IPS-18c (cell line): ENCODE measurements around the gene SLC12A7.

Experiments
- H3K4me3 ChIP-seq: 2 replicates; pipeline ENCODE4 v1.7.0; 2013; ENCODE audit warnings: low read depth, mild to moderate bottlenecking, low read length, moderate library complexity; ENCODE audit not compliant: insufficient read depth
- H3K9me3 ChIP-seq: one replicate; pipeline ENCODE4 v1.6.1; 2013; ENCODE audit warnings: mild to moderate bottlenecking, low read length, moderate library complexity; ENCODE audit not compliant: control insufficient read depth, insufficient read depth

Gene SLC12A7

DNA sequence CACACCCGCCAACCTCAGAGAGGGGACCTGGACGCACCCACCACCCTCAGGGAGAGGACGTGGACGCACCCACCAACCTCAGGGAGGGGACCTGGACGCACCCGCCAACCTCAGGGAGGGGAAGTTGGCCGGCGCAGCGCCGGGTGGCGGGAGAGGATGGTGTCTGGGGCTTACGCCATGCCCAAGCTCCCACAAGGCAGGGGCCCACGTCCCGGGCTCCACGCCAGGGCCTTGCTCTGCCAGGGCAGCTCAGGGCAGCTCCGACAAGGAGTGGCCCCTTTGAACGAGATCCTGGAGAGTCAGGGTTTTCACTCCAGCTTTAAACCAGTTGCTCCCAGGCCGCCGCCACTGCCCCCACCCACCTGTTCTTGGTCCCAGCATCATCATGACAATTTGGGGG, 32.2 kb upstream of the SLC12A7 start:
- no peak overlapping the region for H3K4me3 ChIP-seq
- no peaks in the 10 kb centered on the region for H3K9me3 ChIP-seq

DNA sequence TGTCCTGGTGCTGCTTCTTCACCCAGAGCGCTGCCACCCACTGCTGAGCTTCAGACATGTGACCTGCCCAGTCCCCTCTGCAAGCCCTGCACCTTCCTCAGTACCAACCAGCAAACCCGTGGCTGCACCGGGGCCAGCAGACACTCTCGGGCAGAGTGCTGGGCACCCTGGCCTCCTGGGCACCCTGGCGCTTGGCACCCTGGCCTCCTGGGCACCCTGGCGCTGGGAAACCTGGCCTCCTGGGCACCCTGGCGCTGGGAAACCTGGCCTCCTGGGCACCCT, 31.7 kb upstream of the SLC12A7 start:
- no peak overlapping the region for H3K4me3 ChIP-seq
- no peaks in the 10 kb centered on the region for H3K9me3 ChIP-seq

GRCh38 chr5:1142886-1143669, 31.2 kb upstream of the SLC12A7 start:
- Histone ChIP-seq H3K9me3 (no peaks in the 10 kb centered on the region), H3K4me3 (no peak overlapping the region)

DNA sequence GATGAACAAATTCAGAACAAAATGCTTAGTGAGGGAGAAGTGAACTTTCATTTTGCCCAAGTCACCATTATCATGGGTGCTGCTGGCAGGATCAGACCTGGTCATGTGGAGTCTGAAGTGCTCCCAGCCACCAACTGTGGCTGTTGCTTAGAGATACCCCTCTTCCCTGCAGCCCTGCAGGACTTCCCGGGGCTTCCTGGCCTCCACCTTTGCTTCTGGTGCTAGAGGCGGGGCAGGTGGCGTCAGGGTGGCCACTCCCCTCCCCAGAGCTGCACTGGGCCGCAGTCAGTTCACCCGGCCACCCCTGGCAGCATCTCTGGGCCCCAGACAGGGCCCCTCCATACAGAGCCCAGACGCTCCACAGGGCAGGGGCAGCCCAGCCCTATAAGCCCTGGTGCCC, 30.0 kb upstream of the SLC12A7 start:
- no peaks in the 10 kb centered on the region for H3K9me3 ChIP-seq
- H3K4me3 ChIP-seq, result no peak overlapping the region

DNA sequence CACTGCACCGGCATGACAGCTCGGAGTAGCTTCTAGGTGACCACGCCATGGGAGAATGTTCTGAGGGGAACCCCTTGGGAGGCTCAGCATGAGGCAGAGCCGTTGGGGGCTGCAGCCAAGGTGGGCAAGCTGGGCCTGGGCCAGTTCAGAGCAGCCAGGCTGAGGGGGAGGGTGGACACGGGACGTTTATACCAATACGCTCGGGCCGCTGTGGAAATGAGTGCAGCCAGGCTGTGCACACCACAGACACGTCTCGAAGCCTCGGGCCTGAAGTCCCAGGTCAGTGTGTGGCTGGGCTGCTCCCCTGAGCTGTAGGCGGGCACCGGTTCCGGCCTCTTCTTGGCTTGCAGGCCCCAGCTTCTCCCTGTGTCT, 28.9 kb upstream of the SLC12A7 start:
- Histone ChIP-seq H3K9me3 (no peaks in the 10 kb centered on the region), H3K4me3 (no peak overlapping the region)

DNA sequence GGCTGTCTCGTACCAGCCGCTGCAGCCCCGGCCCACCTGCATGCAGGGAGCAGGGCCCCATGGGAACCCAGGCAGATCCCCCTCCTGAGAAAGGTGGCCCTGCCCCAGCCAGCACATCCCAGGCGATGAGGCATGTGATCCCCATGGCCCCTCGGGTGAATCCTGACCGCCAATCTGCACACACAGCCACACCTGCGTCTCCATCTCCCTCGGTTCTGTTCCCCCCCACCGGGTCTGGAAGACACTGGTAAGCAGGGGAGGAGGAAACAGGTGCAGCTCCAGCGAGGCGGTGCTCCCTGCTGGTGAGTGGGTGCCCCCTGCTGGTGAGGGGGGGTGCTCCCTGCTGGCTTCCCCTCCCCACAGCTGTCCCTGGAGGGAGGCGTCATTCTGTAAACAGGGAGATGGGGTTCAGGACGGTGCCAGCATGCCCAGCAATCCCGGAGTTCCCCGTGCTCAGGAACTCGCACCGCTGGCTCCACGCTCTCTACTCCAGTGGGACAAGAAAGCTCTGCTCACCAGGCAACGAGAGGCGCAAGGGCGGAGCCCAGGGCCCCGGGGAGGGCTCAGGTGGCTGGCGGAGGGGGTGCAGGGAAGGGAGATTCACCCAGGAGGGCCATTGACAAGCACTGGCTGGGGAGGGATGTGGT, 28.4 kb upstream of the SLC12A7 start:
- Histone ChIP-seq H3K4me3 (no peak overlapping the region), H3K9me3 (no peaks in the 10 kb centered on the region)

GRCh38 chr5:1139331-1140170, 27.7 kb upstream of the SLC12A7 start:
- Histone ChIP-seq H3K9me3 (no peaks in the 10 kb centered on the region), H3K4me3 (no peak overlapping the region)

- no peaks in the 10 kb centered on the region for H3K9me3 ChIP-seq
- H3K4me3 ChIP-seq, result no peak overlapping the region
Measured at GRCh38 chr5:1138445-1139245, 26.8 kb upstream of the SLC12A7 start.

- Histone ChIP-seq H3K9me3 (no peaks in the 10 kb centered on the region), H3K4me3 (no peak overlapping the region)
Measured at GRCh38 chr5:1137567-1138444, 25.9 kb upstream of the SLC12A7 start.

GRCh38 chr5:1136814-1137213, 25.0 kb upstream of the SLC12A7 start:
- no peak overlapping the region for H3K4me3 ChIP-seq
- H3K9me3 ChIP-seq, result no peaks in the 10 kb centered on the region

DNA sequence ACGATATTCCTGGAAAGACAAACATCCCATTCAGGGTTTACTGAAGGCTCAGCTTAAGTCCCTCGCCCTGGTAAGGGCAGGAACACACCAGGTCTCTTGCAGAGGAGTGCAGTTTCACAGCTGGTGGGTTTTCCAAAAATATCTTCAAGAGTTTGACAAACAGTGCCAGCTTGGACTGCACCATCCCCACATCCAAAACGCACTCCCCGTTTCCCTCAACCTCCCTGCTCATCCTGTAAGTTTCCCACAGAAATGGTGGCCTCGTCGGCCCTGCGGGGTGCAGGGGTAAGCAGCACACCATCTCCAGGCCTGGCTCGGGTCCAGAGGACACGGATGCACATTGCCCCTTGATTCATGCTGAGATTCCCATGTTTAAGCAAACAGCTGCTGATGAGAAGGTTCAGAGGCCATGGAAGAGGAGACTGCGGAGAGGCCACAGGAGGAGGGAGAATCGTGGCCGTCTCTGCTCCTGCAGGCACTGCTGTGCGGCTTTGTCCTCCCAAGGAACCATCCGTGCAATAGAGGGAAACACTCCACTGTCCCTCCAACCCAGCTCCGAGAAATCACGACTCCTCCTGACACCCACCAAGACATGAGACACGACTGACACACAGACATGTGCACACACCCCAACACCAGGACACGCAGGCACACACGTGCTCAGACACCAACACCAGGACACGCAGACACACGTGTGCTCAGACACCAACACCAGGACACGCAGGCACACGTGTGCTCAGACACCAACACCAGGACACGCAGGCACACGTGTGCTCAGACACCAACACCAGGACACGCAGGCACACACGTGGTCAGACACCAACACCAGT, 24.0 kb upstream of the SLC12A7 start:
- Histone ChIP-seq H3K4me3 (no peak overlapping the region), H3K9me3 (no peaks in the 10 kb centered on the region)

GRCh38 chr5:1134478-1134877, 22.6 kb upstream of the SLC12A7 start:
- Histone ChIP-seq H3K4me3 (no peak overlapping the region), H3K9me3 (no peaks in the 10 kb centered on the region)

DNA sequence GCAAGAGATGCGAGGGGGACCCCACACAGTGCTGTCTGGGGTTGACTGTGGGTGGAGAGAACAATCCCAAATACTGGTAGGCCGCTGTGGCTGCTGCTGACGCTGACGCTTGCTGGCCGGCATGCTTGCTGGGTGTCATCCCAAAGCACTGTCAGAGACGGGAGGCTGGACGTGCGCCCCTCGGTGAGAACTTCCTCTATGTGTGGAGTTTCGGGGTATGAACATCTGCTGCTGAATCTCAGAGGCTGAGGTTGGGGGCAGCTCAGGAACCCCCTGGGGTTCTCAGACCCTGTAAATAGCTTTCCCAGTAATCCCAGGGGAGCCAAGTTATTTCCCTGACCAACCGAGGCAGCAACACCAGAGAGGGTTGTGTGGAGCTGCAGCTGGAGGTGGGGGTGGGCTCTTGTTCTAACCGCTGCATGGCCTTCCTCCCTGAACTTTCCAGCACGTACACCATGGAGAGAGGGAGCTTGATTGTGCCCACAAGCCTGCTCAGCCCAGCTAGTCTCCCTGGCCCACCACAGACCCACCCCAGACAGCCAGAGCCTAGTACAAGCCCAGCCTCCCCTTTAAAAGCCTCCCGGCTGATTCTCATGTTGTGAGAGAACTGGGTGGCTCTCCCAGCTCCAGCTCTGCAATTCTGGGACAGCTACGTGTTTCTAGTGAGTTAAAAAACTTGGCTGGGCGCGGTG, 21.8 kb upstream of the SLC12A7 start:
- Histone ChIP-seq H3K9me3 (no peaks in the 10 kb centered on the region), H3K4me3 (no peak overlapping the region)

GRCh38 chr5:1133108-1133507, 21.2 kb upstream of the SLC12A7 start:
- no peaks in the 10 kb centered on the region for H3K9me3 ChIP-seq
- no peak overlapping the region for H3K4me3 ChIP-seq

DNA sequence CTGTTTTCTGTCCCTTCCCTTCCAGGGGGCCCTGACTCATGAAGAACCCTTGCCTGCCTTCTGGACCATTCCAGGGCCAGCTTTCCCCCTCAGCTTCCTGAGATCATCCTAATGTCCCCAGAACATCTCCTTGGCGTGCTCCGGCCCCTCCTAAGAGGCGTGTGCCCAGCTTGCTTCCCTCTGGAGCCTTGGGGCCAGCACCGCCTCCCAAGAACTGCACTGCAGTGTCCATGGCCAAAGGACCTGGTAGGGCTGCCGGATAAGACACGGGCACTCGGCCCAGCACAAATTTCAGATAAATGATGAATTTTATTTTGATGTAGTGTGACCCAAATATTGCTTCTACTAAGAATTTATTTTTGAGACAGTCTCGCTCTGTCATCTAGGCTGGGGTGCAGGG, 20.7 kb upstream of the SLC12A7 start:
- Histone ChIP-seq H3K9me3 (no peaks in the 10 kb centered on the region), H3K4me3 (no peak overlapping the region)
